Inferior parietal cortex (tissue), 1 donor: ENCODE measurements around the gene SUFU.
A peak's percentile ranks its signal among the peaks of the same experiment; 100 is the strongest.

Experiments used
- DNase-seq: peaks from one replicate; pipeline ENCODE4 v3.0.0-alpha.2; 2016; ENCODE audit errors: extremely low spot score

The SUFU gene

GRCh38 chr10:102669206-102670064 is 165.7 kb downstream of the SUFU start:
- DNase-seq, result no peak

- no peak for DNase-seq
Measured at GRCh38 chr10:102670065-102670670, 166.4 kb downstream of the SUFU start.

DNA sequence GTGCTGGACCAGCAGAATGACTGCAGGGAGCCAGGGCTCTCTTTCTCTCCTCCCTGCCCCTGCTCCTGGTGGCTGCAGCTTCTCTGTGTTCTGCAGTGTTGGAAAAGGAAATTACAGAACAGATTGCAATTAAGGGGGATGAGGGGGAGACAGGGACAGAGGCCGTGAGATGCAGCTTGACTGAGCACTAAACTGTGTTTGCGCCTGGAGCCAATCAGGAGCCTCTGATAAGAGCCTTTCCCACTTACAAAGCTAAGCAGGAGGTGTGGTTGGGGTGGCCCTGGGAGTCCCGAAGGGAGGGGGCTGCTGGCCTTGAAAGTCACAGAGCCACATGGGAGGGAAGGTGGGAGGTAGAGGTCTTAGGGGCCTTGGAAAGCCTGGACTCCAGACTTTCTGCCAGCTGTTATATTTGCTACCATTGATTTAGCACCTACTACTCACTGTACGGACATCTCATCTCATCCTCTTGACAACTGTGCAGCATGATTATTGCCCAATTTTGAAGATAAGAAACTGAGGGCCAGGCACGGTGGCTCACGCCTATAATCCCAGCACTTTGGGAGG is 167.2 kb downstream of the SUFU start:
- no peak for DNase-seq

DNA sequence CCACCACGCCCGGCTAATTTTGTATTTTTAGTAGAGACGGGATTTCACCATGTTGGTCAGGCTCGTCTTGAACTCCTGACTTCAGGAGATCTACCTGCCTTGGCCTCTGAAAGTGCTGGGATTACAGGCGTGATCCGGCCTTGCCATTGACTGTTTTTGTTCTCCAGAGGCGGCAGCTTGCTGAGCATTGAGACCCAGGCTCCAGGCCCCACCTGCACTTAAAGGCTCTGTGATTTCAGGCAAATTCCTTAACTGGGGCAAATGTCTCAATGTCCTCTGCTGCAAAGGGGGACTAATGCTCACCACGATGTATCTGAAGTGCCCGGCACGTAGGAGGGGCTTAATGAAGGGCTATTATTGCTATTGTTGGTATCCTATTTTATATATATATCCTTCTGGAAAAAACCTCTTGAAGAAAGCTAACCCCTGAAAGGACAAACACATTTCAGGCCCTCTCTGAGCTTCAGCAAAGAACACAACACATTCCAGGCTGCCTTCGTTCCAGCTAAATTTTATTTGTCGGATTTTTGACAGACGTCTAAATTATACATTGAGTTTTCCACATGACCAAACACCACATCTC is 169.6 kb downstream of the SUFU start:
- DNase-seq, result no peak

GRCh38 chr10:102673819-102674511 is 170.2 kb downstream of the SUFU start:
- DNase-seq, result peak; percentile 74

GRCh38 chr10:102674566-102674965 is 170.8 kb downstream of the SUFU start:
- no peak for DNase-seq

DNA sequence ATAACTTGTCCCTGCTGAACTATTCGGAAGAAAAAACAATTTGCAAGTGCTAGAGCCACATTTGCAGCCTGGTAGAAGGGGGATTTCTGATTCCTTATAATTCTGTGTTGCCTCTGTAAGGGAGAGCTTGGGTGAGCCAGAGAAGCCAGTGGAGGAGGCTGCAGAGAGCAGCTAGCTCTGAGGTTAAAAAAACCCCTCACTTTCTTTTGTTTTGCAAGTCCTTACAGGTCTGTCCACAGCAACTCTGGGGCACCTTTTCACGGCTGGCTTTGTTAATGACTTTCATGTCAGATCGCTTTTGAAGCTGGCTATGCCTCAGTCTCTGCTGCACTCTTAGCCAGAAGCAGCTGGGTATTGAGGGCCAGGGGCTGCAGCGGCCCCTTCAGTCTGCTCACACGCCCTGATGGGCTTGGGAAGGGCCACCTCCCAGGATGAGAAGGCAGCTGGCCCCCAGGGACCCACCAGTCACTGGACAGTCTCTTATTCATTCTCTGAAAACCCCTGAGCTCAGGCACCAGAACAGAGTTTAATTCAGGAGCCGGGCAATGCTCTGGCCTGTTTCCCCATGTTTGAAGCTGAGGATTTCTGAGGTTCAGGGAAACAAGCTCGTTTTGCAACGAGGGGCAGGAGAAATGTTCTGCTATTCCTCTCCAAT is 171.4 kb downstream of the SUFU start:
- no peak for DNase-seq

GRCh38 chr10:102675666-102676533 is 172.1 kb downstream of the SUFU start:
- no peak for DNase-seq

- DNase-seq, result no peak
Measured at GRCh38 chr10:102676534-102677315, 173.0 kb downstream of the SUFU start.

- no peak for DNase-seq
Measured at GRCh38 chr10:102677331-102678067, 173.7 kb downstream of the SUFU start.

GRCh38 chr10:102678068-102678400 is 174.3 kb downstream of the SUFU start:
- DNase-seq, result no peak

DNA sequence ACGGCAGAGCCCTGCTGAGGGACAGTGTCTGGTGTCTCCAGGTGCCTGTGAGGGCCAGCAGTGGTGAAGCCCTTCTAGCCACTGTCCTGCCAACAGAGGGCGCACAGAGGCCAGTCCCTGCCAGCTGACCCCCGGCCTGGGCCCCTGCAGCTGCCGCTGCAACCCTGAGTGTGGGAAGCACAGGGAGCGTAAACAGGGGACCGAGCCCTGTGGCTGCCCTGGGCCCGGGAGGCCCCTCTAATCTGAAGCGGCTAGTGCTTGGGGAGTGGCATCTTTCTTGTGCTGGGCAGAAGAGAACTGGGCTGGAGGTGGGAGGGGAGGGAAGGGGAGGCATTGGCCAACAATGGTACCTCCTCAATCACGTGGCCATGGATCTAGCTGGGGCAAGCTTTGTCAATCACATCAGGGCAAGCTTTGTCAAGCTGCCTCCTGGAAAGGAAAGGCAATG is 175.1 kb downstream of the SUFU start:
- DNase-seq, result no peak

DNA sequence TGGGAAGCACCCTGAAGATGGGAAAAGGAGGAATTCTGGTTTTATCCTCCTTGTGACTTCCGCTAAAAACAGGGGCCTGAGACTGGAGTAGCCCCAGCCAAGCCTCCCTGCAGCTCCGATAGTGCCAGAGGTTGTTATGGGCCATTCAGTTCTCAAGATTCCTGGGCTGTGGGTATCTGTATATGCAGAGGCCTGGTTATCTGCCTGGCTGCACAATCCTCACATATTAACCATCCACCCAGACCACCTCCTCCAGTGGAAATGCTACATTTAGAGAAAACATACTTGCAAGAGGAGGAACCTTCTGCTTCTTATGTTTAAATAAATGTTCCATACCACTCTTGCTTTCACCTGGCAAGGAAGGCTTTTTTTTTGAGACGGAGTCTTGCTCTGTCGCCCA is 175.8 kb downstream of the SUFU start:
- no peak for DNase-seq

GRCh38 chr10:102681696-102682095 is 177.9 kb downstream of the SUFU start:
- DNase-seq, result no peak

- DNase-seq, result no peak
Measured at GRCh38 chr10:102682416-102682815, 178.6 kb downstream of the SUFU start.

GRCh38 chr10:102682981-102683380 is 179.2 kb downstream of the SUFU start:
- no peak for DNase-seq
